ENCODE measurements around the gene COX5A.

DNA sequence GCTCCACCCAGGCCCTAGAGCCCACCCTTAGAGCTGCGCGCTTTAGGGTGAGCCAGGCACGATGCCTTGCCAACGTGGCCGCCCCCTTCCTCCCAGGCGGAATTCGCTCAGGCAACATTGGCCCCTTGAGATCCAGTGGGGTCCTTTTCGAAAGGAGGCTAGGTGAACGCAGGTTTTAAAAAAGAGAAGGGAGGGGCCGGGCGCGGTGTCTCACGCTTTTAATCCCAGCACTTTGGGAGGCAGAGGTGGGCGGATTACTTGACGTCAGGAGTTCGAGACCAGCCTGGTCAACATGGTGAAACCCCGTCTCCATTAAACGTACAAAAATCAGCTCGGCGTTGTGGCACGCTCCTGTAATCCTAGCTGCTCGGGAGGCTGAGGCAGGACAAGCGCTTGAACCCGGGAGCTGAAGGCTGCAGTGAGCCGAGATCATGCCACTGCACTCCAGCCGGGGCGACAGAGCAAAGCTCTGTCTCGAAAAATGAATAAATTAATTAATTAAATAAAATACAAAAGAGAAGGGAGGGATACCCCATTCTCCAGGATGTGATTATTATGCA, 19.7 kb upstream of the COX5A start:
- no peak for TF ChIP-seq POLR2AphosphoS5 (IDR thresholded peaks at IDR 0.05)
- TF ChIP-seq, protein P1, sequence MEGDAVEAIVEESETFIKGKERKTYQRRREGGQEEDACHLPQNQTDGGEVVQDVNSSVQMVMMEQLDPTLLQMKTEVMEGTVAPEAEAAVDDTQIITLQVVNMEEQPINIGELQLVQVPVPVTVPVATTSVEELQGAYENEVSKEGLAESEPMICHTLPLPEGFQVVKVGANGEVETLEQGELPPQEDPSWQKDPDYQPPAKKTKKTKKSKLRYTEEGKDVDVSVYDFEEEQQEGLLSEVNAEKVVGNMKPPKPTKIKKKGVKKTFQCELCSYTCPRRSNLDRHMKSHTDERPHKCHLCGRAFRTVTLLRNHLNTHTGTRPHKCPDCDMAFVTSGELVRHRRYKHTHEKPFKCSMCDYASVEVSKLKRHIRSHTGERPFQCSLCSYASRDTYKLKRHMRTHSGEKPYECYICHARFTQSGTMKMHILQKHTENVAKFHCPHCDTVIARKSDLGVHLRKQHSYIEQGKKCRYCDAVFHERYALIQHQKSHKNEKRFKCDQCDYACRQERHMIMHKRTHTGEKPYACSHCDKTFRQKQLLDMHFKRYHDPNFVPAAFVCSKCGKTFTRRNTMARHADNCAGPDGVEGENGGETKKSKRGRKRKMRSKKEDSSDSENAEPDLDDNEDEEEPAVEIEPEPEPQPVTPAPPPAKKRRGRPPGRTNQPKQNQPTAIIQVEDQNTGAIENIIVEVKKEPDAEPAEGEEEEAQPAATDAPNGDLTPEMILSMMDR (IDR thresholded peaks at IDR 0.05 in 8 of 11, conservative IDR thresholded peaks at IDR 0.05 in 3 of 11), result no peak

All from spleen (tissue), 7 donors.